HepG2 (cell line): ENCODE results near the gene ALDH18A1. TPM values are rescaled to one million over a fixed set of nuclear protein-coding genes. Genes with fewer than 3 reads are reported as not detected.

ENCODE experiments used
- CREB3 ChIP-seq: sonication (generic); formaldehyde crosslinking; IDR thresholded peaks from 2 replicates; pipeline ENCODE4 v1.5.0; 2020; ENCODE audit warnings: missing genetic modification reagents
- EZH2 ChIP-seq: conservative IDR thresholded peaks from 2 replicates; pipeline ENCODE4 v1.6.1; 2012; ENCODE audit warnings: mild to moderate bottlenecking, low read depth, low read length, moderate library complexity
- FOSL2 ChIP-seq: sonication (generic); formaldehyde crosslinking; IDR thresholded peaks from 2 replicates; pipeline ENCODE4 v1.4.0; 2020; ENCODE audit warnings: missing genetic modification reagents
- ZNF317 ChIP-seq: sonication (generic); formaldehyde crosslinking; IDR thresholded peaks from 2 replicates; pipeline ENCODE4 v1.5.0; 2020; ENCODE audit warnings: mild to moderate bottlenecking, missing genetic modification reagents
- ZNF430 ChIP-seq: sonication (generic); formaldehyde crosslinking; IDR thresholded peaks from 2 replicates; pipeline ENCODE4 v1.9.0; 2021; ENCODE audit warnings: mild to moderate bottlenecking, missing genetic modification reagents
- ZNF484 ChIP-seq: sonication (generic); formaldehyde crosslinking; IDR thresholded peaks from 2 replicates; pipeline ENCODE4 v1.5.1; 2020; ENCODE audit warnings: mild to moderate bottlenecking, low read depth, missing genetic modification reagents, borderline replicate concordance
- ZNF703 ChIP-seq: sonication (generic); formaldehyde crosslinking; IDR thresholded peaks from 2 replicates; pipeline ENCODE4 v1.5.1; 2020; ENCODE audit warnings: missing genetic modification reagents, mild to moderate bottlenecking, moderate library complexity, borderline replicate concordance
- polyA plus RNA-seq, 8 experiments: library from polyadenylated mRNA; depleted of rRNA in 3 of 8; stranded (reverse) in 7 of 8; unstranded in 1 of 8; fragments of >200 nt; fragmentation: Illumina TruSeq in 4 of 8; extraction: Trizol in 4 of 8; gene quantifications; 2 replicates each; pipeline versions ENCODE4 v1.2.1 to v1.2.3, GENCODE V29; 2011 to 2016; ENCODE audit warnings: low read depth in 4 of 8, missing spikeins in 1 of 8, mixed read lengths in 1 of 8; ENCODE audit not compliant: insufficient read depth in 1 of 8
- total RNA-seq, 5 experiments: library from RNA; depleted of rRNA; stranded (reverse); fragments of >200 nt; fragmentation: Illumina TruSeq; extraction: Trizol; gene quantifications; 2 replicates each; pipeline ENCODE4 v1.2.3, GENCODE V29; 2016; ENCODE audit warnings: low read depth in 1 of 5
- TF ChIP-seq, protein P1 (sequence below): IDR thresholded peaks from 2 replicates; pipeline ENCODE4 v1.6.1; 2018; ENCODE audit warnings: missing genetic modification reagents
- TF ChIP-seq, protein P2 (sequence below): sonication (generic); formaldehyde crosslinking; IDR thresholded peaks from 2 replicates; pipeline ENCODE4 v1.4.0; 2020; ENCODE audit warnings: missing genetic modification reagents
- TF ChIP-seq, protein P3 (sequence below), 2 experiments: sonication (generic) in 1 of 2; formaldehyde crosslinking in 1 of 2; IDR thresholded peaks; 2 replicates each; pipeline versions ENCODE4 v1.4.0 to v1.6.1; 2016 to 2020; ENCODE audit warnings: borderline replicate concordance in 1 of 2, low read depth in 1 of 2, mild to moderate bottlenecking in 1 of 2, missing genetic modification reagents in 1 of 2
- TF ChIP-seq, protein P4 (sequence below): sonication (generic); formaldehyde crosslinking; IDR thresholded peaks from 2 replicates; pipeline ENCODE4 v1.4.0; 2020; ENCODE audit warnings: missing genetic modification reagents, borderline replicate concordance
- TF ChIP-seq, protein P5 (sequence below): sonication (generic); formaldehyde crosslinking; IDR thresholded peaks from 2 replicates; pipeline ENCODE4 v1.5.1; 2020; ENCODE audit warnings: mild to moderate bottlenecking, missing genetic modification reagents, moderate library complexity

Gene ALDH18A1
- total and polyA plus RNA-seq, 2 of the 13 experiments (the other 11 are each of a cell fraction or from before 2014, with no cell fraction given), result 180 to 263 TPM

DNA sequence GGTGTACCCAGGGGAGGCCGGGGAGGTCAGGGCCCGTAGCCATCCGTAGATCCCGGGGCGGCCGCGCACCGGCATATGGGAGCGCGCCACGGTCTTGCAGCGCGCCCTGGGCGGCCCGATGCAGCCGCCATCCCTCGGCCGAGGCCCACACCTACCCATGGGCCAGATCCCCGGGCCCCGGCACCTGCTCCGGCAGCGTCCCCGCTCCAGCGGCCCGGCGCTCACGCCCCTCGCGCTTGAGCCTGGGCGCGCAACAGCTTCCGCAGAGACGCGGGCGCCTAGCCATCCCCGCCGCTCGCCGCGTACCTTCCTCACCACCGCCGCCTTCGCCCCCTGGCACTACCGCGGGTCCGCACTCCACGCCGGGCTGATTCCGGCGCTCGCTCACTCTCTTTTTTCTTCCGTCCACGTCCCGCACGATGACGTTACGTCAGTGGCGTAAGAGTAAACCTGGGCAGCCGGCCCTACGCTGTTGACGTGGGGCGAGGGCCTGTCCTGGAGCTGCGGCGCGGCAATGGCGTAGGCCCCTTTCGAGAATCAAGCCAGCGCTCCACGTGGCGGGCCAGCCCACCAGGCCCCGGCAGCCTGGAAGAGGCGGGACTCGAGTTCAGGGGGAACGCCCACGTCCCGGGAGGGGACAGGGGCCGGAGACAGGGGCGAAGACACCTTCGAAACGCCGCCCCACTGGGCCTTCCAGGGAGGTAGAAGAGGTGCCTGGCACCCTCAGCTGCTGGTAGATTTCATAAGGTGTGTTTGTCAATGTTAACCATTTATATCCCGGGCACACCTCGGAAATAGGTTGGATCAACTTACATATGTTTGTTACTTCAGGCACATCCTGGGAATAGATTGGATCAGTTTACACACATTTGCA is at the start of gene ALDH18A1 (continued):
- TF ChIP-seq ZNF484, result no peak
- TF ChIP-seq, protein P1, sequence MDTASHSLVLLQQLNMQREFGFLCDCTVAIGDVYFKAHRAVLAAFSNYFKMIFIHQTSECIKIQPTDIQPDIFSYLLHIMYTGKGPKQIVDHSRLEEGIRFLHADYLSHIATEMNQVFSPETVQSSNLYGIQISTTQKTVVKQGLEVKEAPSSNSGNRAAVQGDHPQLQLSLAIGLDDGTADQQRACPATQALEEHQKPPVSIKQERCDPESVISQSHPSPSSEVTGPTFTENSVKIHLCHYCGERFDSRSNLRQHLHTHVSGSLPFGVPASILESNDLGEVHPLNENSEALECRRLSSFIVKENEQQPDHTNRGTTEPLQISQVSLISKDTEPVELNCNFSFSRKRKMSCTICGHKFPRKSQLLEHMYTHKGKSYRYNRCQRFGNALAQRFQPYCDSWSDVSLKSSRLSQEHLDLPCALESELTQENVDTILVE, result peak; percentile 56; the same call in 1 of the 2 replicates
- TF ChIP-seq, protein P2, sequence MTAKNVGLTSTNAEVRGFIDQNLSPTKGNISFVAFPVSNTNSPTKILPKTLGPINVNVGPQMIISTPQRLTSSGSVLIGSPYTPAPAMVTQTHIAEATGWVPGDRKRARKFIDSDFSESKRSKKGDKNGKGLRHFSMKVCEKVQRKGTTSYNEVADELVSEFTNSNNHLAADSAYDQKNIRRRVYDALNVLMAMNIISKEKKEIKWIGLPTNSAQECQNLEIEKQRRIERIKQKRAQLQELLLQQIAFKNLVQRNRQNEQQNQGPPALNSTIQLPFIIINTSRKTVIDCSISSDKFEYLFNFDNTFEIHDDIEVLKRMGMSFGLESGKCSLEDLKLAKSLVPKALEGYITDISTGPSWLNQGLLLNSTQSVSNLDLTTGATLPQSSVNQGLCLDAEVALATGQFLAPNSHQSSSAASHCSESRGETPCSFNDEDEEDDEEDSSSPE, result peak; percentile 59
- no peak for TF ChIP-seq EZH2
- TF ChIP-seq CREB3, result no peak; the same call in 1 of the 2 replicates
- TF ChIP-seq, protein P3, sequence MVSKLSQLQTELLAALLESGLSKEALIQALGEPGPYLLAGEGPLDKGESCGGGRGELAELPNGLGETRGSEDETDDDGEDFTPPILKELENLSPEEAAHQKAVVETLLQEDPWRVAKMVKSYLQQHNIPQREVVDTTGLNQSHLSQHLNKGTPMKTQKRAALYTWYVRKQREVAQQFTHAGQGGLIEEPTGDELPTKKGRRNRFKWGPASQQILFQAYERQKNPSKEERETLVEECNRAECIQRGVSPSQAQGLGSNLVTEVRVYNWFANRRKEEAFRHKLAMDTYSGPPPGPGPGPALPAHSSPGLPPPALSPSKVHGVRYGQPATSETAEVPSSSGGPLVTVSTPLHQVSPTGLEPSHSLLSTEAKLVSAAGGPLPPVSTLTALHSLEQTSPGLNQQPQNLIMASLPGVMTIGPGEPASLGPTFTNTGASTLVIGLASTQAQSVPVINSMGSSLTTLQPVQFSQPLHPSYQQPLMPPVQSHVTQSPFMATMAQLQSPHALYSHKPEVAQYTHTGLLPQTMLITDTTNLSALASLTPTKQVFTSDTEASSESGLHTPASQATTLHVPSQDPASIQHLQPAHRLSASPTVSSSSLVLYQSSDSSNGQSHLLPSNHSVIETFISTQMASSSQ (IDR thresholded peaks at IDR 0.05; ENCODE audit: low read depth), result no peak
- TF ChIP-seq, protein P3 (CRISPR knock-in tag; IDR thresholded peaks at IDR 0.05; ENCODE audit: borderline replicate concordance), result no peak
- TF ChIP-seq, protein P4, sequence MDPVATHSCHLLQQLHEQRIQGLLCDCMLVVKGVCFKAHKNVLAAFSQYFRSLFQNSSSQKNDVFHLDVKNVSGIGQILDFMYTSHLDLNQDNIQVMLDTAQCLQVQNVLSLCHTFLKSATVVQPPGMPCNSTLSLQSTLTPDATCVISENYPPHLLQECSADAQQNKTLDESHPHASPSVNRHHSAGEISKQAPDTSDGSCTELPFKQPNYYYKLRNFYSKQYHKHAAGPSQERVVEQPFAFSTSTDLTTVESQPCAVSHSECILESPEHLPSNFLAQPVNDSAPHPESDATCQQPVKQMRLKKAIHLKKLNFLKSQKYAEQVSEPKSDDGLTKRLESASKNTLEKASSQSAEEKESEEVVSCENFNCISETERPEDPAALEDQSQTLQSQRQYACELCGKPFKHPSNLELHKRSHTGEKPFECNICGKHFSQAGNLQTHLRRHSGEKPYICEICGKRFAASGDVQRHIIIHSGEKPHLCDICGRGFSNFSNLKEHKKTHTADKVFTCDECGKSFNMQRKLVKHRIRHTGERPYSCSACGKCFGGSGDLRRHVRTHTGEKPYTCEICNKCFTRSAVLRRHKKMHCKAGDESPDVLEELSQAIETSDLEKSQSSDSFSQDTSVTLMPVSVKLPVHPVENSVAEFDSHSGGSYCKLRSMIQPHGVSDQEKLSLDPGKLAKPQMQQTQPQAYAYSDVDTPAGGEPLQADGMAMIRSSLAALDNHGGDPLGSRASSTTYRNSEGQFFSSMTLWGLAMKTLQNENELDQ (CRISPR knock-in tag), result no peak
- TF ChIP-seq ZNF317, result no peak
- TF ChIP-seq ZNF430 (CRISPR knock-in tag), result peak; percentile 69; the same call in 1 of the 2 replicates
- TF ChIP-seq, protein P5, sequence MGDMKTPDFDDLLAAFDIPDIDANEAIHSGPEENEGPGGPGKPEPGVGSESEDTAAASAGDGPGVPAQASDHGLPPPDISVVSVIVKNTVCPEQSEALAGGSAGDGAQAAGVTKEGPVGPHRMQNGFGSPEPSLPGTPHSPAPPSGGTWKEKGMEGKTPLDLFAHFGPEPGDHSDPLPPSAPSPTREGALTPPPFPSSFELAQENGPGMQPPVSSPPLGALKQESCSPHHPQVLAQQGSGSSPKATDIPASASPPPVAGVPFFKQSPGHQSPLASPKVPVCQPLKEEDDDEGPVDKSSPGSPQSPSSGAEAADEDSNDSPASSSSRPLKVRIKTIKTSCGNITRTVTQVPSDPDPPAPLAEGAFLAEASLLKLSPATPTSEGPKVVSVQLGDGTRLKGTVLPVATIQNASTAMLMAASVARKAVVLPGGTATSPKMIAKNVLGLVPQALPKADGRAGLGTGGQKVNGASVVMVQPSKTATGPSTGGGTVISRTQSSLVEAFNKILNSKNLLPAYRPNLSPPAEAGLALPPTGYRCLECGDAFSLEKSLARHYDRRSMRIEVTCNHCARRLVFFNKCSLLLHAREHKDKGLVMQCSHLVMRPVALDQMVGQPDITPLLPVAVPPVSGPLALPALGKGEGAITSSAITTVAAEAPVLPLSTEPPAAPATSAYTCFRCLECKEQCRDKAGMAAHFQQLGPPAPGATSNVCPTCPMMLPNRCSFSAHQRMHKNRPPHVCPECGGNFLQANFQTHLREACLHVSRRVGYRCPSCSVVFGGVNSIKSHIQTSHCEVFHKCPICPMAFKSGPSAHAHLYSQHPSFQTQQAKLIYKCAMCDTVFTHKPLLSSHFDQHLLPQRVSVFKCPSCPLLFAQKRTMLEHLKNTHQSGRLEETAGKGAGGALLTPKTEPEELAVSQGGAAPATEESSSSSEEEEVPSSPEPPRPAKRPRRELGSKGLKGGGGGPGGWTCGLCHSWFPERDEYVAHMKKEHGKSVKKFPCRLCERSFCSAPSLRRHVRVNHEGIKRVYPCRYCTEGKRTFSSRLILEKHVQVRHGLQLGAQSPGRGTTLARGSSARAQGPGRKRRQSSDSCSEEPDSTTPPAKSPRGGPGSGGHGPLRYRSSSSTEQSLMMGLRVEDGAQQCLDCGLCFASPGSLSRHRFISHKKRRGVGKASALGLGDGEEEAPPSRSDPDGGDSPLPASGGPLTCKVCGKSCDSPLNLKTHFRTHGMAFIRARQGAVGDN (CRISPR knock-in tag), result peak; percentile 97
- TF ChIP-seq ZNF703, result 0 out of 2 replicates have a peak, but pooled peaks have one; percentile 85
- TF ChIP-seq FOSL2 (CRISPR knock-in tag), result peak; percentile 60; the same call in 1 of the 2 replicates
